Activated T-helper 2 cell treated with anti-CD3 and anti-CD28 coated beads, Interferon-gamma antibody, Interleukin-2, Interleukin-4, amounts not matched to agents 10 μg/mL and 5 μg/mL and 100 μg/mL, durations not matched to agents 14 hours and 24 hours and 36 hours (primary cell): ENCODE measurements around the gene CLIC3. TPM values are rescaled to one million over a fixed set of nuclear protein-coding genes. Genes with fewer than 3 reads are reported as not detected.
"Not testable (repeated sequence)": the region's sequence is repeated elsewhere in the genome, so short reads cannot be mapped to it uniquely, and the experiment has no call there.

Source experiments
- DNase-seq: peaks from one replicate; pipeline ENCODE4 v3.0.0; 2021; ENCODE audit warnings: low spot score
- H3K27ac Mint-ChIP-seq: one replicate; pipeline ENCODE4 v1.8.0; 2021; ENCODE audit warnings: mixed read lengths
- H3K27me3 Mint-ChIP-seq: one replicate; pipeline ENCODE4 v1.8.0; 2021; ENCODE audit warnings: low read depth, mixed read lengths
- H3K36me3 Mint-ChIP-seq: one replicate; pipeline ENCODE4 v1.8.0; 2021; ENCODE audit warnings: low read depth, mixed read lengths
- H3K4me1 Mint-ChIP-seq: one replicate; pipeline ENCODE4 v1.8.0; 2021; ENCODE audit warnings: low read depth, mixed read lengths
- H3K4me3 Mint-ChIP-seq: one replicate; pipeline ENCODE4 v1.8.0; 2021; ENCODE audit warnings: low read depth, mild to moderate bottlenecking, moderate library complexity, mixed read lengths
- H3K9me3 Mint-ChIP-seq: one replicate; pipeline ENCODE4 v1.8.0; 2021; ENCODE audit warnings: mixed read lengths
- intact Hi-C: fragments of 100-400 bp; cut with micrococcal nuclease; formaldehyde crosslinking; loops from one replicate; pipeline ENCODE4 v1.15.1; 2023
- total RNA-seq: library from RNA; stranded (reverse); gene quantifications from 2 replicates; pipeline ENCODE4 v1.2.3, GENCODE V29; 2022

The CLIC3 gene
- total RNA-seq, 1 donor from 2014 or later, result not detected

DNA sequence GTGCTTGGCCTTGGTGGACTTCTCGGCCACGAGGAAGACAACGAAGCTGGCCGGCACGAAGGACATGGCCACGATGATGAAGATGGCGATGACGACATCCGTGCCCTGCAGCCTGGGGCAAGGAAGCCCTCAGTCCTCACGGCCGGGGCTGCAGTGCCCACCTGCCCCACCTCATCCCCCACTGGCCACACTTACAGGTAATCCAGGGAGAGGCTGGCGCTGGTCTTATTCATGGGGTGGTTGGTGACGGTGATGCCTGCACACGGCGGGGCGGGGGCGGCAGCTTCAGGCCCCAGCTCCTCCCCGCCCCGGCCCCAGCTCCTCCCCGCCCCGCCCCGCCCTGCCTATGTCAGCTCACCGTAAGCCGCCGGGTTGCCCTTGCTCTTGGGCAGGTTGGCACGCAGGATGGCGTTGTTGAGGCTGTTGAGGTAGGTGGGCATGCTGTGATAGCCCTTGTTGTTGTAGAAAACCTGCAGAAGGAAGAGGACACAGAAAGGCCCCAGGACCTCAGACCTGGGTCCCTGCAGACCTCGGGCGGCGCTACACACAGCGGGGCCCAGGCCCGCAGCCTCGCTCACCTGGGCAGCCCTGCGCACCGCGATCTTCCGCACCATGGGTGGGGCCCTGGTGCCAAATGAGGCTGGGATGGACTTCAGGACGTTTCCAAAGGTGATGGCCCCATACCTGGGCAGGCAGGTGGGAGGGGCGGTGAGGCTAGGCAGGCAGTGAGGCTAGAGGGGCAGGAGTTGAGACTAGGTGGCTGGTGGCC, 15.7 kb upstream of the CLIC3 start:
- intact Hi-C loops, result no loop called here
- Mint-ChIP-seq H3K27me3 (no peaks in the 10 kb centered on the region), H3K4me3 (no peak overlapping the region), H3K36me3 (no peaks in the 10 kb centered on the region), H3K4me1 (no peaks in the 10 kb centered on the region), H3K27ac (no peak overlapping the region), H3K9me3 (no peaks in the 10 kb centered on the region)
- no peak for DNase-seq

DNA sequence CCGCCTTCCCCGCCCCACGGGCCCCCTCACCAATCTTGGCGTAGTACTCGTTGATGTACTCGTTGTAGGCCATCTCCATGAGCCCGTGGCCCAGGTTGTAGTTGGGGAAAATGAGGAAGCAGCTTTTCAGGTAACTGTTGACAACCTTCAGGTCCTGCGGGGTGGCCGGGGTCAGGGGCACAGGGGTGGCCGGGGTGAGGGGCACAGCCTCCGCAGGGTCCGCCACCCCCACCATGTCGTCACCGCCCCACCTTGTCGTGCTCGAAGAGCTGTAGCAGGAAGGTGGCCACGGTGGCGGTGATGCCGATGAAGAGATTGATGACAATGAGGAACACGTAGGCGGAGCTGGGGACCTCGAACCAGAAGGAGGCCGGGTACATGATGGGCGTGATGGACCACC, 14.8 kb upstream of the CLIC3 start:
- H3K4me1 Mint-ChIP-seq, result no peaks in the 10 kb centered on the region
- H3K4me3 Mint-ChIP-seq, result no peak overlapping the region
- H3K36me3 Mint-ChIP-seq, result no peaks in the 10 kb centered on the region
- H3K9me3 Mint-ChIP-seq, result no peaks in the 10 kb centered on the region
- intact Hi-C loops, result no loop called here
- DNase-seq, result no peak
- H3K27ac Mint-ChIP-seq, result no peak overlapping the region
- no peaks in the 10 kb centered on the region for H3K27me3 Mint-ChIP-seq

DNA sequence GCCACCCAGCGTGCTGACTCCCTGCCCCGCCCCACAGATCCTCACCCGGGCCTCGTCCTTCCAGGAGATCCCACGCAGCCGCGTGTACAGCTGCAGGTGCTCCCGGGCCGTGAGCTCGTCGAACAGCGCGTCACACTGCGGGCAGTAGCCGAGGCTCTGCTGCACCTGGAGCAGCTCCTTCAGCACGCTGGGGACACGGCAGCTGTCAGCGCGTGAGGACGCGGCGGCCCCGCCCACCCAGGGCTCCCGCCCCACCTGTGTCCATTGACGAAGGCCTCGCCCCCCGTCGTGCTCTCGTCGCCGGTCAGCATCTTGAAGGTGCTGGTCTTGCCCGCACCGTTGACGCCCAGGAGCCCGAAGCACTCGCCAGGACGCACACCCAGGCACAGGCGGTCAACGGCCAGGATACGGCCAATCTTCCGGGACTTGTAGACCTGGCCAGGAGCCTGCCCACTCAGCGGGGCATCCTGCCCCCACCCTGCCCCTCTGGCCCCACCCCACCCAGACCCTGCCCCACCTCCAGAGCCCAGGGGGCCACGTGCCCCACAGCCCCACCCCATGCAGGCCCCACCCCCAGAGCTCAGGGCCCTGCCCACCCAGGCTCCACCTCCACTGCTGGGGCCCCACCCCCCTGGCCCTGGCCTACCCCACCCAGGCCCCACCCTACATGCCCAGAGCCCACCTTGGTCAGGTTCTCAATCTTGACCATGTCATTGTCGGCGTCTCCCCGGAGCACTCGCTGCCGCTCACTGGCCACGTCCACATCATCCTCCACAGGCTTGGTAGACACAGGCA, 13.8 kb upstream of the CLIC3 start:
- intact Hi-C loops, result no loop called here
- Mint-ChIP-seq H3K4me3 (no peak overlapping the region), H3K36me3 (no peaks in the 10 kb centered on the region), H3K27ac (no peak overlapping the region), H3K27me3 (no peaks in the 10 kb centered on the region), H3K9me3 (no peaks in the 10 kb centered on the region), H3K4me1 (no peaks in the 10 kb centered on the region)
- no peak for DNase-seq

DNA sequence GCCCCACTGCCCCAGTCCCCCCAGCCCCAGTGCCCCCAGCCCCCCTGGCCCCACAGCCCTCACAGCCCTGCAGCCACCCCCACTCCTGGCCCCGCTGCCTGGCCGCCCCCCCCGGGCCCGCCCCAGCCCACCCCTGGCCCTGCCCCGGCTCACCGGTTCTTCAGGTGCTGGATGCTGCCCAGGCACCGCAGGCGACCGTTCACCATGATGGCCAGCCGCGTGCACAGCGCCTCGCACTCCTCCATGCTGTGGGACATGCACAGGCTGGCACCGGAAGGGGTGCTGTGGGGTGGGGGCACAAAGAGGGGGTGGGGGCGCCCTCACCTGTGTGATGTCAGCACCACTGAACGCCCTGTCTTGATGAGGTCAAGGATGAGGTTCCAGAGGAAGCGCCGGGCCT, 12.8 kb upstream of the CLIC3 start:
- no peaks in the 10 kb centered on the region for H3K36me3 Mint-ChIP-seq
- H3K9me3 Mint-ChIP-seq, result no peaks in the 10 kb centered on the region
- DNase-seq, result no peak
- no peak overlapping the region for H3K27ac Mint-ChIP-seq
- intact Hi-C loops, result no loop called here
- no peaks in the 10 kb centered on the region for H3K4me1 Mint-ChIP-seq
- H3K27me3 Mint-ChIP-seq, result no peaks in the 10 kb centered on the region
- H3K4me3 Mint-ChIP-seq, result no peak overlapping the region

DNA sequence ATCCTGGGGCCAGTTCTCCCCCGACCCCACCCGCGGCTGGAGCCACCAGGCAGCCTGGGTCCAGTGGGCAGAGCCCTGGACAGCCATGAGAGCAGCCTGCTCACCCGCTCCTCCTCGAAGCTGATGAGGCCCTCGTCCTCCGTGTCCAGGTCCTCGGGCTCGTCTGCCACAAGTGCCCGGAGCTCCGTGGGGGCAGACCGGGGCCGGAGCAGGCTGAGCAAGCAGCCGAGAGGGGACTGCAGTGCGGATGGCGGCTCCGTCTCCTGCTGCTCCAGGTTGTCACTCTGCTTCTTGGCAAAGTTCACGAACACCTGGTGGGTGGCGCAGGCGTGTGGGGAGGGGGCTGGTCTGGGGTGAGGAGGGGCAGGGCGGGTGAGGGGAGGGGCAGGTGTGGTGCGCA, 11.9 kb upstream of the CLIC3 start:
- Mint-ChIP-seq H3K4me1 (no peaks in the 10 kb centered on the region), H3K4me3 (no peak overlapping the region), H3K27me3 (no peaks in the 10 kb centered on the region), H3K9me3 (no peaks in the 10 kb centered on the region), H3K27ac (no peak overlapping the region), H3K36me3 (no peaks in the 10 kb centered on the region)
- intact Hi-C loops, result no loop called here
- DNase-seq, result no peak

DNA sequence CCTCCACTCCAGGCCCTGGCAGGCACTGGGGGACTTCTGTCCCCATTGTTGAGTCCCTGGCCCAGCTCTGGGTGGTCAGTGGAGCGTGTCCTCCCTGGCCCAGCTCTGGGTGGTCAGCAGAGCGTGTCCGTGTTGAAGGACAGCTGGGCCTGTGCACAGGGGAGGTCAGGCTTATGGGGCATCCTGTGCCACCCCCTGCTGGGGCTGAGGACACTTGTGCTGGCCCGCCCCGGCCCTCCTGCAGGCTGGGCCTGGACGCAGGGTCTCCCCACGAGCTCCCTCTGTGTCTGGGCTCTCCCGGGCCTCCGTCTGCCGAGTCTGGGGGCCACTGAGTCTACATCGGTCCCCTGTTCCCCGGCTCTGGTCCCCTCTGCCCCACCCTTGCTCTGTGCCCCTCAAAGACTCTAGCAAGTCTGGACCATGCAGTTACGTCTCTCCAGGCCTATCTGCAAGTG, 11.5 kb upstream of the CLIC3 start:
- no peaks in the 10 kb centered on the region for H3K27me3 Mint-ChIP-seq
- no peak overlapping the region for H3K27ac Mint-ChIP-seq
- H3K36me3 Mint-ChIP-seq, result no peaks in the 10 kb centered on the region
- no peak for DNase-seq
- no peaks in the 10 kb centered on the region for H3K9me3 Mint-ChIP-seq
- intact Hi-C loops, result no loop called here
- no peaks in the 10 kb centered on the region for H3K4me1 Mint-ChIP-seq
- no peak overlapping the region for H3K4me3 Mint-ChIP-seq

DNA sequence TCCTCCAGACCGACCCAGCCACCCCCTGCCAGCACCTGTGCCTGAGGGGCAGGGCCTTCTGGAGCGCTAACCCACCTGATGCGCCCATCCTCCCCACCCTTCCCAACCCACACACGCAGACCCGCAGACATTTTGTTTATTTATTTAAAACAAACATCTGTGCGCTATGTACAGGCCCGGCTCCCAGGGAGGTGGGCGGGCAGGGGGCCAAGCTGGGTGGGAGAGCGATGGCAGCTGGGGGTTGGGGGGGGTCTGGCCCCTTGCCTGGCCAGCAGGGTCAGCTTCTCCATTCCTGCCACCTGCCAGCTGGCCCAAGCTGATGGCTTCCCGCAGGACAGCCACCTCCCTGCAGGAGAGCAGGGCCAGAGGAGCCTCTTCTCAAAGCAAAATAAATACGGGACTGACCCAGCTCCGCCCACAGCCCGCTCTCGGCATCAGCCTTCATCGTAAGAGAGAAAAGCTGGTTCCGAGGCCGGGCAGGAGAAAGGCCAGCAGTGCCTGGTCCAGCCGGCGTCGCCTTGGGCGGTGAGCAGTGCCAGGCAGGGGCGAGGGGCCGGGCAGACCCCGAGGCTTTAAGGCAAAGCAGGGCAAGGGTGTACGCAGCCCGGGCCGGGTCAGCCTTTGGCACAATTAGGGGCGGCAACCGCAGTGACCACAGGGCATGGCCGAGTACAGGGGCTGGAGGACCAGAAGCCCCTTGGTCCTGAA, 10.9 kb upstream of the CLIC3 start:
- DNase-seq, result no peak
- Mint-ChIP-seq H3K4me1 (no peaks in the 10 kb centered on the region), H3K36me3 (no peaks in the 10 kb centered on the region), H3K27me3 (no peaks in the 10 kb centered on the region), H3K4me3 (no peak overlapping the region), H3K27ac (no peak overlapping the region), H3K9me3 (no peaks in the 10 kb centered on the region)
- intact Hi-C loops, result no loop called here

DNA sequence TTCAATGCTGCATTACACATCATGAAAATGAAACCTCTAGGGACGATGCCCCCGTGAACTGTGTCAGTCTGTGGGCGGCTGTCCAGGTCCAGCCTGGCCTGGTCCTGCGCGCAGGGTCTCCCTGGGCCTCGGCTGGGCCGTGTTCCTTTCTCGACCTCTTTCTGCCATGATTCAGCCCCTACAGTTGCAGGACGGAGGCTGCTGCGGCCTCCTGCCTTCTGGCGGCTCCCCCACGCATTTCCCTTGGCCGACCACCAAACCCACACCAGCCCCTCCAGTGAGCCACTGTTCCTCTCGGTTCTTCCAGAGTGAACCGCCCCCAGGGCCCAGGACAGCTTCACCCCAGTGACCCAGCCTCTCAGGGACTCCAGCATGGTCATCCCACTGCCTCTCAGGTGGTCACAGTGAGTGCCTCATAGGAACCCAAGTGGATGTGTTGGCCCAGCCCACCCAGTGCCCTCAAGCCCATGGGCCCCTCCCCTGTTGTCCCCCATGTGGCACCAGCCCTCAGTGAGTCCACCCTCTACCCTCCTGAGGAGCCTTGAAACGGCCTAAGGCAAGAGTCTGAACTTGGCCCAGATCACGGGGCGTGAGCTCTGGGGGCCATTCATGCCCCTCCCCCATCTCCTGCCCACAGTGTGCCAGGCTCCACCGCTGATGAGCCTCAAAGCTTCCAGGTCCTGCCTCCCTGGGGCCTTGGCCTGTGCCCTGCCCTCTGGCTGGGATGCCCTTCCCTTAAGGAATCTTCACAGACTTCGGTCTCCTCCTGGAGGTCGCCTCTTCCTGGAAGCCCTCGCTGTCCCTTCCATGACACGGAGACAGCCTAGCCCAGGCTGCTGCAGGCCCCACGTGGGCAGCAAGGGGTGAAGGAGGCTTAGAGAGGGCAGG, 10.0 kb upstream of the CLIC3 start:
- Mint-ChIP-seq H3K36me3 (no peaks in the 10 kb centered on the region), H3K4me3 (no peak overlapping the region), H3K4me1 (no peaks in the 10 kb centered on the region), H3K9me3 (no peaks in the 10 kb centered on the region), H3K27me3 (peaks cover 3% of the 10 kb centered on the region), H3K27ac (no peak overlapping the region)
- intact Hi-C loops, result no loop called here
- DNase-seq, result no peak

GRCh38 chr9:137004285-137004684, 7.9 kb upstream of the CLIC3 start:
- H3K36me3 Mint-ChIP-seq, intact Hi-C loops, DNase-seq, H3K27ac Mint-ChIP-seq, H3K9me3 Mint-ChIP-seq, H3K27me3 Mint-ChIP-seq, H3K4me3 Mint-ChIP-seq: not testable (repeated sequence)
- H3K4me1 Mint-ChIP-seq, result peaks cover 10% of the 10 kb centered on the region

- Mint-ChIP-seq H3K27ac (no peak overlapping the region), H3K36me3 (no peaks in the 10 kb centered on the region), H3K4me1 (peaks cover 19% of the 10 kb centered on the region), H3K4me3 (no peak overlapping the region), H3K9me3 (no peaks in the 10 kb centered on the region), H3K27me3 (peaks cover 3% of the 10 kb centered on the region)
- intact Hi-C loops, result no loop called here
- no peak for DNase-seq
These were observed 6.3 kb upstream of the CLIC3 start for GRCh38 chr9:137002646-137003041.

- intact Hi-C loops, result loop anchor here (2.0 kb wide), 1 partner anchor 33 kb away; no protein-coding TSS in a partner anchor
- Mint-ChIP-seq H3K4me1 (peaks cover 21% of the 10 kb centered on the region), H3K36me3 (no peaks in the 10 kb centered on the region), H3K27ac (no peak overlapping the region), H3K27me3 (peaks cover 3% of the 10 kb centered on the region), H3K4me3 (no peak overlapping the region), H3K9me3 (no peaks in the 10 kb centered on the region)
- DNase-seq, result no peak
These were observed 5.7 kb upstream of the CLIC3 start for GRCh38 chr9:137001857-137002645.
